ENCODE data around the gene TAX1BP1. TPM values are rescaled to one million over a fixed set of nuclear protein-coding genes. Genes with fewer than 3 reads are reported as not detected.

The TAX1BP1 gene
- total and polyA plus RNA-seq, 2 of the 13 experiments (the other 11 are each of a cell fraction or from before 2014, with no cell fraction given), result 95.2 to 98.9 TPM

DNA sequence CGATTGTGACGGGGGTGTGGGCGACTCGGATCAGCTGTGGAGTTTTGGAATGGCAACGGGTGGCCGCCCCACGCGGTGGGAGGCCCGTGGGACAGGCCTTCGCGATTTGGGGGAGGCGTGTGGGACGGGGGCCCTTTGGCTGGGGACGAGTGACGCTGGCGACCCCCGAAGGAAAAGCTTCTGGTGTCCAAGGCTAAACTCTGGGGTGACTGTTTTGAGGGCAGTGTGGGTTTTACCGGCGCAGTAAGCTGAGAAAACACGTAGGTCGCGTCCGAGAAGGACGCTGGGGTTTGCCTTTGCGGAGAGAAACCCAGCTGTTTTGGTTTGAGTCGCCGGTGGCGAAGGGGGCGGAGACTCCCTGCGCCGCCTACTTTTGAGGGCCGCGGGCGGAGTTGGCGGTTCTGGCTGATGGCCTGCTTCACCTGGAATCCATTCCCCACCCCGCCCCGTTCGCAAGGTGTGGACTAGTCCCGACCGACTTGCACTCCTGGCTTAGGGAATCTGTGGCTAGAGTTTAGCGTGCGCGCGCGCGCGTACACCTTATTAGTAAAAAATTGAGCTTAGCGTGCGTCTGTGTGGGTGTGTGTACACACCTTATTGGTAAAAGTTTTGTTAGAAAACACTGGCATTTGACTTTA lies 606 bp downstream of the TAX1BP1 start (continued):
- TF ChIP-seq, protein P1, sequence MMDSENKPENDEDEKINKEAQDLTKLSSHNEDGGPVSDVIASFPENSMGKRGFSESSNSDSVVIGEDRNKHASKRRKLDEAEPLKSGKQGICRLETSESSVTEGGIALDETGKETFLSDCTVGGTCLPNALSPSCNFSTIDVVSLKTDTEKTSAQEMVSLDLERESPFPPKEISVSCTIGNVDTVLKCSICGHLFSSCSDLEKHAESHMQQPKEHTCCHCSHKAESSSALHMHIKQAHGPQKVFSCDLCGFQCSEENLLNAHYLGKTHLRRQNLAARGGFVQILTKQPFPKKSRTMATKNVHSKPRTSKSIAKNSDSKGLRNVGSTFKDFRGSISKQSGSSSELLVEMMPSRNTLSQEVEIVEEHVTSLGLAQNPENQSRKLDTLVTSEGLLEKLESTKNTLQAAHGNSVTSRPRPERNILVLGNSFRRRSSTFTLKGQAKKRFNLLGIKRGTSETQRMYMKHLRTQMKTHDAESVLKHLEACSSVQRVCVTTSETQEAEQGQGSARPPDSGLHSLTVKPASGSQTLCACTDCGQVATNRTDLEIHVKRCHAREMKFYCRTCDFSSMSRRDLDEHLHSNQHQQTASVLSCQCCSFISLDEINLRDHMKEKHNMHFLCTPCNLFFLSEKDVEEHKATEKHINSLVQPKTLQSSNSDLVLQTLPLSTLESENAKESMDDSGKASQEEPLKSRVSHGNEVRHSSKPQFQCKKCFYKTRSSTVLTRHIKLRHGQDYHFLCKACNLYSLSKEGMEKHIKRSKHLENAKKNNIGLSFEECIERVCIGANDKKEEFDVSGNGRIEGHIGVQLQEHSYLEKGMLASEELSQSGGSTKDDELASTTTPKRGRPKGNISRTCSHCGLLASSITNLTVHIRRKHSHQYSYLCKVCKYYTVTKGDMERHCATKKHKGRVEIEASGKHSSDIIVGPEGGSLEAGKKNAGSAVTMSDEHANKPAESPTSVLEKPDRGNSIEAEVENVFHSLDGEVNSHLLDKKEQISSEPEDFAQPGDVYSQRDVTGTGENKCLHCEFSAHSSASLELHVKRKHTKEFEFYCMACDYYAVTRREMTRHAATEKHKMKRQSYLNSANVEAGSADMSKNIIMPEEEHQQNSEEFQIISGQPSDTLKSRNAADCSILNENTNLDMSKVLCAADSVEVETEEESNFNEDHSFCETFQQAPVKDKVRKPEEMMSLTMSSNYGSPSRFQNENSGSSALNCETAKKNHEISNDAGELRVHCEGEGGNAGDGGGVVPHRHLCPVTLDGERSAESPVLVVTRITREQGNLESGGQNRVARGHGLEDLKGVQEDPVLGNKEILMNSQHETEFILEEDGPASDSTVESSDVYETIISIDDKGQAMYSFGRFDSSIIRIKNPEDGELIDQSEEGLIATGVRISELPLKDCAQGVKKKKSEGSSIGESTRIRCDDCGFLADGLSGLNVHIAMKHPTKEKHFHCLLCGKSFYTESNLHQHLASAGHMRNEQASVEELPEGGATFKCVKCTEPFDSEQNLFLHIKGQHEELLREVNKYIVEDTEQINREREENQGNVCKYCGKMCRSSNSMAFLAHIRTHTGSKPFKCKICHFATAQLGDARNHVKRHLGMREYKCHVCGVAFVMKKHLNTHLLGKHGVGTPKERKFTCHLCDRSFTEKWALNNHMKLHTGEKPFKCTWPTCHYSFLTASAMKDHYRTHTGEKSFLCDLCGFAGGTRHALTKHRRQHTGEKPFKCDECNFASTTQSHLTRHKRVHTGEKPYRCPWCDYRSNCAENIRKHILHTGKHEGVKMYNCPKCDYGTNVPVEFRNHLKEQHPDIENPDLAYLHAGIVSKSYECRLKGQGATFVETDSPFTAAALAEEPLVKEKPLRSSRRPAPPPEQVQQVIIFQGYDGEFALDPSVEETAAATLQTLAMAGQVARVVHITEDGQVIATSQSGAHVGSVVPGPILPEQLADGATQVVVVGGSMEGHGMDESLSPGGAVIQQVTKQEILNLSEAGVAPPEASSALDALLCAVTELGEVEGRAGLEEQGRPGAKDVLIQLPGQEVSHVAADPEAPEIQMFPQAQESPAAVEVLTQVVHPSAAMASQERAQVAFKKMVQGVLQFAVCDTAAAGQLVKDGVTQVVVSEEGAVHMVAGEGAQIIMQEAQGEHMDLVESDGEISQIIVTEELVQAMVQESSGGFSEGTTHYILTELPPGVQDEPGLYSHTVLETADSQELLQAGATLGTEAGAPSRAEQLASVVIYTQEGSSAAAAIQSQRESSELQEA (CRISPR knock-in tag; IDR thresholded peaks at IDR 0.05; ENCODE audit: not compliant biosample characterization), result peak; percentile 31
- no peak; the same call in 1 of the 2 replicates for TF ChIP-seq ZNF281 (CRISPR knock-in tag; IDR thresholded peaks at IDR 0.05; ENCODE audit: borderline replicate concordance)
- TF ChIP-seq POLR2G (IDR thresholded peaks at IDR 0.05; ENCODE audit: low read depth, low read length), result peak; percentile 16; the same call in 1 of the 2 replicates
- no peak for TF ChIP-seq ZNF205 (CRISPR knock-in tag; IDR thresholded peaks at IDR 0.05)
- 0 out of 2 replicates have a peak, but pooled peaks have one; percentile 46 for TF ChIP-seq PHF20 (CRISPR knock-in tag; IDR thresholded peaks at IDR 0.05)
- peak; percentile 50 for TF ChIP-seq ASH2L (IDR thresholded peaks at IDR 0.05; ENCODE audit: insufficient read length, low read depth, low read length)
- TF ChIP-seq ZMYM4 (CRISPR knock-in tag; IDR thresholded peaks at IDR 0.05), result 0 out of 2 replicates have a peak, but pooled peaks have one; percentile 27
- TF ChIP-seq ISL2 (CRISPR knock-in tag; IDR thresholded peaks at IDR 0.05), result 0 out of 2 replicates have a peak, but pooled peaks have one; percentile 51
- 0 out of 2 replicates have a peak, but pooled peaks have one; percentile 19 for TF ChIP-seq ZNF709 (CRISPR knock-in tag; IDR thresholded peaks at IDR 0.05)
- TF ChIP-seq XRCC5 (optimal IDR thresholded peaks at IDR 0.05; ENCODE audit: low read length), result peak; percentile 55
- 0 out of 2 replicates have a peak, but pooled peaks have one; percentile 5 for TF ChIP-seq ZNF543 (CRISPR knock-in tag; IDR thresholded peaks at IDR 0.05)
- TF ChIP-seq POLR2AphosphoS5 (IDR thresholded peaks at IDR 0.05; ENCODE audit: low read depth, low read length), result peak; percentile 61
- TF ChIP-seq ZNF629 (CRISPR knock-in tag; conservative IDR thresholded peaks at IDR 0.05), result peak; percentile 34; the same call in 1 of the 2 replicates
- TF ChIP-seq, protein P2, sequence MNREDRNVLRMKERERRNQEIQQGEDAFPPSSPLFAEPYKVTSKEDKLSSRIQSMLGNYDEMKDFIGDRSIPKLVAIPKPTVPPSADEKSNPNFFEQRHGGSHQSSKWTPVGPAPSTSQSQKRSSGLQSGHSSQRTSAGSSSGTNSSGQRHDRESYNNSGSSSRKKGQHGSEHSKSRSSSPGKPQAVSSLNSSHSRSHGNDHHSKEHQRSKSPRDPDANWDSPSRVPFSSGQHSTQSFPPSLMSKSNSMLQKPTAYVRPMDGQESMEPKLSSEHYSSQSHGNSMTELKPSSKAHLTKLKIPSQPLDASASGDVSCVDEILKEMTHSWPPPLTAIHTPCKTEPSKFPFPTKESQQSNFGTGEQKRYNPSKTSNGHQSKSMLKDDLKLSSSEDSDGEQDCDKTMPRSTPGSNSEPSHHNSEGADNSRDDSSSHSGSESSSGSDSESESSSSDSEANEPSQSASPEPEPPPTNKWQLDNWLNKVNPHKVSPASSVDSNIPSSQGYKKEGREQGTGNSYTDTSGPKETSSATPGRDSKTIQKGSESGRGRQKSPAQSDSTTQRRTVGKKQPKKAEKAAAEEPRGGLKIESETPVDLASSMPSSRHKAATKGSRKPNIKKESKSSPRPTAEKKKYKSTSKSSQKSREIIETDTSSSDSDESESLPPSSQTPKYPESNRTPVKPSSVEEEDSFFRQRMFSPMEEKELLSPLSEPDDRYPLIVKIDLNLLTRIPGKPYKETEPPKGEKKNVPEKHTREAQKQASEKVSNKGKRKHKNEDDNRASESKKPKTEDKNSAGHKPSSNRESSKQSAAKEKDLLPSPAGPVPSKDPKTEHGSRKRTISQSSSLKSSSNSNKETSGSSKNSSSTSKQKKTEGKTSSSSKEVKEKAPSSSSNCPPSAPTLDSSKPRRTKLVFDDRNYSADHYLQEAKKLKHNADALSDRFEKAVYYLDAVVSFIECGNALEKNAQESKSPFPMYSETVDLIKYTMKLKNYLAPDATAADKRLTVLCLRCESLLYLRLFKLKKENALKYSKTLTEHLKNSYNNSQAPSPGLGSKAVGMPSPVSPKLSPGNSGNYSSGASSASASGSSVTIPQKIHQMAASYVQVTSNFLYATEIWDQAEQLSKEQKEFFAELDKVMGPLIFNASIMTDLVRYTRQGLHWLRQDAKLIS (CRISPR knock-in tag; IDR thresholded peaks at IDR 0.05), result no peak
